Retina (tissue), 1 donor: Measurements from ENCODE around the gene ZFR.
"Not testable (repeated sequence)": the region's sequence is repeated elsewhere in the genome, so short reads cannot be mapped to it uniquely, and the experiment has no call there.

ENCODE experiments used
- DNase-seq: peaks from one replicate; pipeline ENCODE4 v3.0.0-alpha.2; 2016

Gene ZFR

GRCh38 chr5:32449262-32449661 lies 4.7 kb upstream of the ZFR start:
- no peak for DNase-seq

- DNase-seq = no peak
These were observed 2.1 kb upstream of the ZFR start for GRCh38 chr5:32446630-32447029.

GRCh38 chr5:32445831-32446614 lies 1.5 kb upstream of the ZFR start:
- DNase-seq = peak; percentile 12

GRCh38 chr5:32445287-32445758 lies 783 bp upstream of the ZFR start:
- DNase-seq = no peak

- peak; percentile 64 for DNase-seq
These were observed 754 bp downstream of the ZFR start for GRCh38 chr5:32443541-32444430.

GRCh38 chr5:32443145-32443540 lies 1.4 kb downstream of the ZFR start:
- no peak for DNase-seq

GRCh38 chr5:32439086-32439642 lies 5.4 kb downstream of the ZFR start:
- DNase-seq = no peak

GRCh38 chr5:32436553-32437242 lies 7.8 kb downstream of the ZFR start:
- no peak for DNase-seq

GRCh38 chr5:32435383-32435782 lies 9.2 kb downstream of the ZFR start:
- DNase-seq = no peak

- DNase-seq = no peak
These were observed 10.3 kb downstream of the ZFR start for GRCh38 chr5:32434221-32434620.

- DNase-seq = no peak
These were observed 11.9 kb downstream of the ZFR start for GRCh38 chr5:32432633-32433032.

GRCh38 chr5:32430825-32431224 lies 13.7 kb downstream of the ZFR start:
- not testable (repeated sequence) for DNase-seq

GRCh38 chr5:32428426-32428825 lies 16.1 kb downstream of the ZFR start:
- no peak for DNase-seq

GRCh38 chr5:32426440-32427151 lies 17.9 kb downstream of the ZFR start:
- no peak for DNase-seq

- no peak for DNase-seq
These were observed 21.8 kb downstream of the ZFR start for GRCh38 chr5:32422697-32423096.

- DNase-seq = no peak
These were observed 23.5 kb downstream of the ZFR start for GRCh38 chr5:32421075-32421474.

GRCh38 chr5:32420506-32420905 lies 24.0 kb downstream of the ZFR start:
- no peak for DNase-seq

GRCh38 chr5:32419791-32420190 lies 24.7 kb downstream of the ZFR start:
- peak; percentile 2 for DNase-seq

- DNase-seq = no peak
These were observed 30.9 kb downstream of the ZFR start for GRCh38 chr5:32413466-32414263.

- DNase-seq = no peak
These were observed 33.9 kb downstream of the ZFR start for GRCh38 chr5:32410630-32411029.

GRCh38 chr5:32406650-32407049 lies 37.9 kb downstream of the ZFR start:
- no peak for DNase-seq
